K562 (cell line): ENCODE measurements around the gene ZNF519. TPM values are rescaled to one million over a fixed set of nuclear protein-coding genes. Genes with fewer than 3 reads are reported as not detected.
"Not testable (repeated sequence)": the region's sequence is repeated elsewhere in the genome, so short reads cannot be mapped to it uniquely, and the experiment has no call there.

Experiments
- ATAC-seq: fragments of 200-7000 bp; cut with Tn5 transposase; 3 replicates; pipeline ENCODE4 v1.9.1; 2020; ENCODE audit warnings: moderate library complexity
- BruUV-seq: library from RNA; stranded (reverse); fragments of 400-500 nt; replicated peaks from 2 replicates; lab custom pipeline; 2021; lab: Mats Ljungman, UMichigan
- CTCF ChIA-PET: fragments of 300-600 bp; formaldehyde crosslinking; extraction: SDS; loops from one replicate; lab custom pipeline; 2021; ENCODE audit warnings: low intra/inter-chr PET ratio; lab: Yijun Ruan, JAX
- POLR2A ChIA-PET: fragments of 300-600, 350-650 bp; sonication (Branson Sonifier 250); formaldehyde crosslinking; extraction: SDS; loops from one replicate; lab custom pipeline; 2021; ENCODE audit warnings: antibody characterized with exemption, inconsistent platforms; lab: Yijun Ruan, JAX
- DNase-seq, 4 experiments: peaks; one replicate each; pipeline versions ENCODE4 v3.0.0 to v3.0.0-alpha.2; 2011 to 2018; ENCODE audit warnings: low spot score in 3 of 4, mixed read lengths in 3 of 4; ENCODE audit errors: extremely low read depth in 1 of 4
- FAIRE-seq: peaks from 2 replicates; lab custom pipeline; 2011; peaks lifted over from hg19 to GRCh38; lab: Jason Lieb, UNC
- H2AFZ ChIP-seq: 2 replicates; pipeline ENCODE4 v1.6.0; 2011; ENCODE audit warnings: low read depth, low read length, control low read depth, inconsistent platforms
- H3K27ac ChIP-seq: fragments of 200-600 bp; 3 replicates; pipeline ENCODE4 v1.8.0; 2011; ENCODE audit warnings: low read depth, mild to moderate bottlenecking, control low read depth, inconsistent platforms, low read length, moderate library complexity, mixed read lengths; ENCODE audit errors: extremely low read depth
- H3K27me3 ChIP-seq, 2 experiments: fragments of 300-600 bp in 1 of 2; 2 replicates in 1 of 2; 3 replicates in 1 of 2; pipeline versions ENCODE4 v1.6.0 to v1.8.0; 2011; ENCODE audit warnings: inconsistent platforms in 2 of 2, low read length in 2 of 2, mild to moderate bottlenecking in 1 of 2, mixed read lengths in 1 of 2, moderate library complexity in 1 of 2; ENCODE audit not compliant: control insufficient read depth in 2 of 2, insufficient read depth in 2 of 2
- H3K36me3 ChIP-seq: fragments of 300-600 bp; 3 replicates; pipeline ENCODE4 v1.8.0; 2011; ENCODE audit warnings: mild to moderate bottlenecking, low read length, inconsistent platforms; ENCODE audit not compliant: control insufficient read depth, insufficient read depth
- H3K4me1 ChIP-seq, 2 experiments: fragments of 200-600 bp in 1 of 2; replicated peaks in 1 of 2; 2 replicates in 1 of 2; 3 replicates in 1 of 2; pipeline versions ENCODE4 v1.5.1 to v1.8.0; 2011; ENCODE audit warnings: inconsistent platforms in 2 of 2, low read length in 2 of 2, mild to moderate bottlenecking in 1 of 2, mixed read lengths in 1 of 2, moderate library complexity in 1 of 2; ENCODE audit not compliant: control insufficient read depth in 2 of 2, insufficient read depth in 2 of 2
- H3K4me2 ChIP-seq: 2 replicates; pipeline ENCODE4 v1.6.1; 2011; ENCODE audit warnings: low read length, control low read depth, inconsistent platforms, mixed read lengths; ENCODE audit not compliant: insufficient read depth
- H3K4me3 ChIP-seq: fragments of 200-600 bp; sonication (generic), shearing (Covaris generic); 2 replicates; pipeline ENCODE4 v1.5.1; 2016; ENCODE audit warnings: control low read depth, inconsistent platforms
- H3K79me2 ChIP-seq: fragments of 200-600 bp; 3 replicates; pipeline ENCODE4 v1.8.0; 2011; ENCODE audit warnings: low read length, inconsistent platforms; ENCODE audit not compliant: control insufficient read depth, insufficient read depth
- H3K9ac ChIP-seq, 2 experiments: 2 replicates each; pipeline versions ENCODE4 v1.6.0 to v1.6.1; 2011; ENCODE audit warnings: low read depth in 2 of 2, low read length in 2 of 2, control low read depth in 1 of 2, inconsistent platforms in 1 of 2, mild to moderate bottlenecking in 1 of 2, mixed read lengths in 1 of 2; ENCODE audit not compliant: insufficient read depth in 1 of 2
- H3K9me1 ChIP-seq: one replicate; pipeline ENCODE4 v1.6.0; 2011; ENCODE audit warnings: inconsistent platforms, mild to moderate bottlenecking, low read length, moderate library complexity; ENCODE audit not compliant: control insufficient read depth, insufficient read depth
- H3K9me3 ChIP-seq: replicated peaks from 2 replicates; pipeline ENCODE4 v1.5.1; 2011; ENCODE audit warnings: low read depth, low read length, inconsistent platforms; ENCODE audit not compliant: control insufficient read depth, insufficient read depth
- H4K20me1 ChIP-seq: replicated peaks from 2 replicates; pipeline ENCODE4 v1.6.1; 2011; ENCODE audit warnings: low read length, inconsistent platforms, mixed read lengths; ENCODE audit not compliant: control insufficient read depth, insufficient read depth
- CTCF ChIP-seq, 3 experiments: IDR thresholded peaks in 2 of 3; conservative IDR thresholded peaks in 1 of 3; 2 replicates each; pipeline ENCODE4 v1.5.1; 2011 to 2012; ENCODE audit warnings: low read length in 3 of 3, mild to moderate bottlenecking in 3 of 3, control low read depth in 2 of 3, improper control_type of control experiment in 1 of 3, inconsistent platforms in 1 of 3, low read depth in 1 of 3, mixed read lengths in 1 of 3, moderate library complexity in 1 of 3; ENCODE audit not compliant: insufficient read depth in 2 of 3
- EGR1 ChIP-seq: fragments of 450-650 bp; conservative IDR thresholded peaks from 2 replicates; pipeline ENCODE4 v1.6.1; 2017; ENCODE audit warnings: mild to moderate bottlenecking
- HEY1 ChIP-seq: fragments of 250-450 bp; sonication (Bioruptor Pico); IDR thresholded peaks from 2 replicates; pipeline ENCODE4 v1.5.0; 2020; ENCODE audit warnings: mild to moderate bottlenecking, moderate library complexity, borderline replicate concordance
- RNF2 ChIP-seq: sonication (generic); IDR thresholded peaks from 2 replicates; pipeline ENCODE4 v1.6.1; 2016
- TFAP4 ChIP-seq: sonication (generic); formaldehyde crosslinking; IDR thresholded peaks from 2 replicates; pipeline ENCODE4 v1.8.0; 2022; ENCODE audit warnings: missing genetic modification reagents, mild to moderate bottlenecking, moderate library complexity, borderline replicate concordance
- ZBTB26 ChIP-seq: fragments of 450-650 bp; formaldehyde crosslinking; IDR thresholded peaks from 2 replicates; pipeline ENCODE4 v1.4.0; 2022; ENCODE audit warnings: missing genetic modification characterization
- ZNF277 ChIP-seq: fragments of 250-450 bp; sonication (Bioruptor Pico); IDR thresholded peaks from 2 replicates; pipeline ENCODE4 v1.8.0; 2022; ENCODE audit warnings: inconsistent platforms, mild to moderate bottlenecking, moderate library complexity, borderline replicate concordance
- WGBS: fragments of 100-300 bp; shearing (Covaris generic); methylation state at CpG from one replicate; pipeline ENCODE4 v1.1.6; 2016; ENCODE audit warnings: low coverage, mixed read lengths; ENCODE audit not compliant: insufficient coverage; ENCODE audit errors: missing lambda C conversion rate; 5-methylcytosine and 5-hydroxymethylcytosine counted together
- in situ Hi-C: fragments of 300-500 bp; cut with MboI; formaldehyde crosslinking; loops from 4 replicates; pipeline ENCODE4 v1.15.0; 2018; ENCODE audit warnings: inconsistent platforms, mixed read lengths
- intact Hi-C: fragments of 100-400 bp; cut with micrococcal nuclease; formaldehyde crosslinking; loops from 2 replicates; pipeline ENCODE4 v1.14.2; 2022
- polyA plus RNA-seq, 8 experiments: library from polyadenylated mRNA; depleted of rRNA in 4 of 8; stranded (reverse) in 5 of 8; unstranded in 3 of 8; fragments of >200 nt; fragmentation: Nextera tagmentation in 2 of 8; fragmentation: Illumina TruSeq in 1 of 8; extraction: Ambion mirVana in 2 of 8; extraction: Trizol in 1 of 8; gene quantifications; 2 replicates each; pipeline versions ENCODE4 v1.2.1 to v1.2.3, GENCODE V29; 2011 to 2014; ENCODE audit warnings: inconsistent platforms in 1 of 8, missing spikeins in 1 of 8
- total RNA-seq, 7 experiments: library from RNA; depleted of rRNA in 6 of 7; stranded (reverse); fragments of >200 nt in 6 of 7; fragmentation: Illumina TruSeq in 2 of 7; extraction: Trizol in 2 of 7; gene quantifications; 2 replicates each; pipeline versions ENCODE4 v1.2.1 to v1.2.3, GENCODE V29; 2011 to 2021; ENCODE audit warnings: low replicate concordance in 1 of 7

Gene ZNF519
- total and polyA plus RNA-seq, 9 of the 15 experiments (the other 6 are each of a cell fraction or from before 2014, with no cell fraction given): 5.1 to 15.1 (median 7.9) TPM

GRCh38 chr18:14179306-14179705, 47.1 kb upstream of the ZNF519 start (continued):
- no peak for TF ChIP-seq ZNF277 (CRISPR knock-in tag)
- no peak for TF ChIP-seq RNF2
- TF ChIP-seq EGR1: no peak
- TF ChIP-seq HEY1: no peak
- TF ChIP-seq ZBTB26 (CRISPR knock-in tag): no peak

GRCh38 chr18:14178321-14179196, 46.3 kb upstream of the ZNF519 start:
- H2AFZ ChIP-seq, H3K9ac ChIP-seq, H3K79me2 ChIP-seq, H3K4me2 ChIP-seq, H3K4me3 ChIP-seq, H3K27me3 ChIP-seq, H3K9me1 ChIP-seq, H3K4me1 ChIP-seq, H3K9me3 ChIP-seq, CTCF ChIA-PET, FAIRE-seq, intact Hi-C loops, BruUV-seq, H3K36me3 ChIP-seq, H4K20me1 ChIP-seq, H3K27ac ChIP-seq, in situ Hi-C loops, POLR2A ChIA-PET: not testable (repeated sequence)
- WGBS: 51% methylated on average over 21 of the region's 61 CpGs
- TF ChIP-seq TFAP4 (CRISPR knock-in tag) (peak; percentile 23; the same call in 1 of the 2 replicates), CTCF (IDR thresholded peaks at IDR 0.05 in 2 of 3, conservative IDR thresholded peaks at IDR 0.05 in 1 of 3; ENCODE audit: insufficient read depth in 2 of 3, low read depth in 1 of 3, low read length in 3 of 3) (peak; percentile 35 to 73 (median 43); a peak in 4 of 6 replicates)
- peak in 1 of 4 experiments; percentile 9 for DNase-seq
- peak; percentile 90 for ATAC-seq
